ENCODE data around the gene FBXL12. TPM values are rescaled to one million over a fixed set of nuclear protein-coding genes. Genes with fewer than 3 reads are reported as not detected.

The FBXL12 gene
- total RNA-seq, 2 donors from 2014 or later: 17.6 to 50.6 TPM

- TF ChIP-seq CTCF (IDR thresholded peaks at IDR 0.05) (no peak), POLR2A (IDR thresholded peaks at IDR 0.05) (no peak), POLR2AphosphoS5 (IDR thresholded peaks at IDR 0.05) (no peak)
- 96% methylated on average over 38 of the region's 38 CpGs for WGBS
Measured at GRCh38 chr19:9854282-9854846, 35.5 kb upstream of the FBXL12 start.

GRCh38 chr19:9850235-9850959 is 31.5 kb upstream of the FBXL12 start:
- no peaks in the 10 kb centered on the region for H3K9me3 ChIP-seq
- no peak for TF ChIP-seq POLR2AphosphoS5 (IDR thresholded peaks at IDR 0.05)
- TF ChIP-seq POLR2A (IDR thresholded peaks at IDR 0.05): no peak
- no peak for TF ChIP-seq CTCF (IDR thresholded peaks at IDR 0.05)
- H3K4me3 ChIP-seq: no peak overlapping the region
- no peaks in the 10 kb centered on the region for H3K36me3 ChIP-seq
- no peaks in the 10 kb centered on the region for H3K27me3 ChIP-seq (replicated peaks; ENCODE audit: insufficient read depth)
- H3K4me1 ChIP-seq (replicated peaks): no peaks in the 10 kb centered on the region
- DNase-seq (ENCODE audit: low spot score): no peak
- no peak overlapping the region for H3K27ac ChIP-seq
- intact Hi-C loops (cut with DNase I): no loop called here
- 47% methylated on average over 19 of the region's 19 CpGs for WGBS

More at GRCh38 chr19:9854282-9854846, 35.5 kb upstream of the FBXL12 start:
- DNase-seq (ENCODE audit: low spot score): no peak
- Histone ChIP-seq H3K36me3 (no peaks in the 10 kb centered on the region), H3K4me1 (replicated peaks) (no peaks in the 10 kb centered on the region), H3K27me3 (replicated peaks; ENCODE audit: insufficient read depth) (no peaks in the 10 kb centered on the region), H3K4me3 (no peak overlapping the region), H3K27ac (no peak overlapping the region), H3K9me3 (no peaks in the 10 kb centered on the region)
- intact Hi-C loops (cut with DNase I): no loop called here

- TF ChIP-seq CTCF (IDR thresholded peaks at IDR 0.05) (no peak), POLR2AphosphoS5 (IDR thresholded peaks at IDR 0.05) (no peak), POLR2A (IDR thresholded peaks at IDR 0.05) (no peak)
- intact Hi-C loops (cut with DNase I): no loop called here
- no peak overlapping the region for H3K4me3 ChIP-seq
- no peaks in the 10 kb centered on the region for H3K4me1 ChIP-seq (replicated peaks)
- no peaks in the 10 kb centered on the region for H3K36me3 ChIP-seq
- no peak for DNase-seq (ENCODE audit: low spot score)
- no peaks in the 10 kb centered on the region for H3K9me3 ChIP-seq
- 72% methylated on average over 7 of the region's 7 CpGs for WGBS
- H3K27me3 ChIP-seq (replicated peaks; ENCODE audit: insufficient read depth): no peaks in the 10 kb centered on the region
- H3K27ac ChIP-seq: no peak overlapping the region
Measured at GRCh38 chr19:9849791-9850190, 30.9 kb upstream of the FBXL12 start.

- no peak for TF ChIP-seq POLR2A (IDR thresholded peaks at IDR 0.05)
- no peak for TF ChIP-seq CTCF (IDR thresholded peaks at IDR 0.05)
- no peak for TF ChIP-seq POLR2AphosphoS5 (IDR thresholded peaks at IDR 0.05)
- Histone ChIP-seq H3K36me3 (peaks cover 0 to 5% of the 10 kb centered on the region in 2 donors), H3K27me3 (replicated peaks; ENCODE audit: insufficient read depth) (no peaks in the 10 kb centered on the region), H3K9me3 (no peaks in the 10 kb centered on the region), H3K4me1 (replicated peaks) (no peaks in the 10 kb centered on the region), H3K4me3 (no peak overlapping the region), H3K27ac (no peak overlapping the region)
- no peak for DNase-seq (ENCODE audit: low spot score)
- WGBS: 77% methylated on average over 23 of the region's 23 CpGs
- intact Hi-C loops (cut with DNase I): no loop called here
Measured at GRCh38 chr19:9848762-9849161, 29.9 kb upstream of the FBXL12 start.

- H3K27ac ChIP-seq: no peak overlapping the region
- peaks cover 0 to 8% of the 10 kb centered on the region in 2 donors for H3K36me3 ChIP-seq
- H3K27me3 ChIP-seq (replicated peaks; ENCODE audit: insufficient read depth): no peaks in the 10 kb centered on the region
- WGBS: 81% methylated on average over 2 of the region's 4 CpGs
- no peak for DNase-seq (ENCODE audit: low spot score)
- no peaks in the 10 kb centered on the region for H3K9me3 ChIP-seq
- no peak for TF ChIP-seq POLR2A (IDR thresholded peaks at IDR 0.05)
- no peak for TF ChIP-seq POLR2AphosphoS5 (IDR thresholded peaks at IDR 0.05)
- TF ChIP-seq CTCF (IDR thresholded peaks at IDR 0.05): peak in 3 of 4 experiments; percentile 14 to 38 (median 17)
- no peaks in the 10 kb centered on the region for H3K4me1 ChIP-seq (replicated peaks)
- intact Hi-C loops (cut with DNase I): no loop called here
- no peak overlapping the region for H3K4me3 ChIP-seq
Measured at GRCh38 chr19:9848060-9848459, 29.2 kb upstream of the FBXL12 start.

Measured in prostate gland (tissue), 2 donors.